Activated B cell treated with CpG ODN at 0.5 μM for 24 hours (primary cell): ENCODE measurements around the gene DDX41. TPM values are rescaled to one million over a fixed set of nuclear protein-coding genes. Genes with fewer than 3 reads are reported as not detected.

ENCODE experiments used
- ATAC-seq: fragments of 200-7000 bp; cut with Tn5 transposase; one replicate; pipeline ENCODE4 v1.10.0; 2021; ENCODE audit warnings: low read depth, mild to moderate bottlenecking, moderate library complexity
- CTCF ChIA-PET: fragments of 350-600 bp; sonication (Branson Sonifier 250); formaldehyde crosslinking; loops from one replicate; lab custom pipeline; 2021; ENCODE audit warnings: antibody characterized with exemption; lab: Charles Lee
- POLR2A ChIA-PET: fragments of 350-600 bp; sonication (Branson Sonifier 250); formaldehyde crosslinking; loops from one replicate; lab custom pipeline; 2021; ENCODE audit warnings: antibody characterized with exemption; lab: Charles Lee
- DNase-seq: peaks from one replicate; pipeline ENCODE4 v3.0.0; 2022
- H3K27ac Mint-ChIP-seq: one replicate; pipeline ENCODE4 v1.8.0; 2020; ENCODE audit warnings: mixed read lengths
- H3K27me3 Mint-ChIP-seq: one replicate; pipeline ENCODE4 v1.8.0; 2021; ENCODE audit warnings: mixed read lengths
- H3K36me3 Mint-ChIP-seq: one replicate; pipeline ENCODE4 v1.8.0; 2021; ENCODE audit warnings: low read depth, mixed read lengths
- H3K4me1 Mint-ChIP-seq: one replicate; pipeline ENCODE4 v1.8.0; 2021; ENCODE audit warnings: mixed read lengths
- H3K4me3 Mint-ChIP-seq: one replicate; pipeline ENCODE4 v1.8.0; 2020; ENCODE audit warnings: mild to moderate bottlenecking, mixed read lengths
- H3K9me3 Mint-ChIP-seq: one replicate; pipeline ENCODE4 v1.8.0; 2020; ENCODE audit warnings: mixed read lengths
- CTCF ChIP-seq: fragments of 200-600 bp; IDR thresholded peaks from one replicate; pipeline ENCODE4 v1.8.0; 2022; ENCODE audit warnings: antibody characterized with exemption, mild to moderate bottlenecking
- intact Hi-C: fragments of 100-400 bp; cut with micrococcal nuclease; formaldehyde crosslinking; loops from one replicate; pipeline ENCODE4 v1.15.1; 2024
- total RNA-seq: library from RNA; stranded (reverse); gene quantifications from 2 replicates; pipeline ENCODE4 v1.2.3, GENCODE V29; 2022

The DDX41 gene
- total RNA-seq, 1 donor from 2014 or later = 144 TPM

DNA sequence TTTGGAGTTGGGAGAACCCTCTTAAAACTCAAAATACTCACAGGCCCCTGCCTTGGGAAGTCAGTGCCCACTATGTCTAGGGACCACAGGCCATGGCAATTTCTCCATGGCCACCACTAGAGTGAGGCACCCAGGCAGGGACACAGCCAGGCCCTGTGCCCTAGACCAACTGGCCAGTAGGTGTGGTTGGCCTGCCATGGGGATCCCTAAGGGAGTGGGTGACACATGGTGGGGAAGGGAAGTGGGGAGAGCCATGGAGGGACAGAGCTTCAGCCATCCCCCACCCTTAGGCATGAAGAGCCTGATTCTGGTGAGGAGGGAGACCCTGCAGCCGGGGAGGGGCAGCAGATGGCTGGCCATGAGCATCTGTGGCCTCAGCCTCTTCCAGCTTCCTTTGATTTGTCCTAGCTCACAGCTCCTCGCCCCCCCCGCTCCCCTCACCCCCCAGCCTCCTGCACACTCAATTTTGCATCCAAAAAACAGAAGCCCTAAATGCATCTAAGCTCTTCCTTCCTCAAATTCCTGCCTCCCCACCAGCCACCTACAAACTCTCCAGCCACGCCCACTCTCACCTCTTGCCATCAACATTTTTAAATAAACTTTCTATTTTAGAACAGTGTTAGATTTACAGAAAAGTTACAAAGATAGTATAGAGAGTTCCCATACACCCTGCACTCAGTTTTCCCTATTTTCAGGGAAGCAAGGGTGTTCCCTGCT, 41.8 kb downstream of the DDX41 start:
- H3K27ac Mint-ChIP-seq = no peak overlapping the region
- H3K36me3 Mint-ChIP-seq = no peaks in the 10 kb centered on the region
- DNase-seq (no peak), ATAC-seq (no peak)
- CTCF ChIA-PET = no interaction called here
- H3K9me3 Mint-ChIP-seq = no peaks in the 10 kb centered on the region
- H3K4me3 Mint-ChIP-seq = peak overlapping the region; percentile 24
- peaks cover 4% of the 10 kb centered on the region for H3K27me3 Mint-ChIP-seq
- H3K4me1 Mint-ChIP-seq = peaks cover 34% of the 10 kb centered on the region
- no peak for TF ChIP-seq CTCF
- intact Hi-C loops = no loop called here
- POLR2A ChIA-PET = interaction anchor here (0.7 to 1.4 kb wide), 2 partner anchors 23 to 27 kb away, joined by 3 read pairs; partner anchors contain the start of gene PDLIM7

- Mint-ChIP-seq H3K27ac (peak overlapping the region; percentile 12), H3K27me3 (peaks cover 4% of the 10 kb centered on the region), H3K9me3 (no peaks in the 10 kb centered on the region), H3K4me3 (peak overlapping the region; percentile 78), H3K4me1 (peaks cover 24% of the 10 kb centered on the region), H3K36me3 (no peaks in the 10 kb centered on the region)
- ATAC-seq (no peak), DNase-seq (no peak)
- intact Hi-C loops = no loop called here
- no peak for TF ChIP-seq CTCF
- POLR2A ChIA-PET = interaction anchor here (1.4 kb wide), 1 partner anchor 23 kb away, joined by 3 read pairs; the partner anchor contains the start of gene PDLIM7
- CTCF ChIA-PET = interaction anchor here (1.3 kb wide), 1 partner anchor 83 kb away, joined by 3 read pairs; no protein-coding TSS in a partner anchor
Measured at GRCh38 chr5:177474002-177474476, 42.7 kb downstream of the DDX41 start.

GRCh38 chr5:177473443-177474001, 43.2 kb downstream of the DDX41 start, which contains the start of gene DBN1:
Gene DBN1 (minus strand): TSS chr5:177473634. CDS start chr5:177473521, 113 bp downstream.
- ATAC-seq = peak; percentile 64
- no peak for TF ChIP-seq CTCF
- ChIA-PET POLR2A (interaction anchor here (1.4 kb wide), 1 partner anchor 24 kb away, joined by 3 read pairs; the partner anchor contains the start of gene PDLIM7), CTCF (interaction anchor here (1.3 kb wide), 1 partner anchor 83 kb away, joined by 3 read pairs; no protein-coding TSS in a partner anchor)
- peak; percentile 33 for DNase-seq
- Mint-ChIP-seq H3K27ac (peak within 1 kb of the TSS; percentile 12), H3K27me3 (peaks cover 4% of the 10 kb centered on the region), H3K4me3 (peak within 1 kb of the TSS; percentile 78), H3K4me1 (peaks cover 19% of the 10 kb centered on the region), H3K9me3 (no peaks in the 10 kb centered on the region), H3K36me3 (no peaks in the 10 kb centered on the region)
- intact Hi-C loops = no loop called here

DNA sequence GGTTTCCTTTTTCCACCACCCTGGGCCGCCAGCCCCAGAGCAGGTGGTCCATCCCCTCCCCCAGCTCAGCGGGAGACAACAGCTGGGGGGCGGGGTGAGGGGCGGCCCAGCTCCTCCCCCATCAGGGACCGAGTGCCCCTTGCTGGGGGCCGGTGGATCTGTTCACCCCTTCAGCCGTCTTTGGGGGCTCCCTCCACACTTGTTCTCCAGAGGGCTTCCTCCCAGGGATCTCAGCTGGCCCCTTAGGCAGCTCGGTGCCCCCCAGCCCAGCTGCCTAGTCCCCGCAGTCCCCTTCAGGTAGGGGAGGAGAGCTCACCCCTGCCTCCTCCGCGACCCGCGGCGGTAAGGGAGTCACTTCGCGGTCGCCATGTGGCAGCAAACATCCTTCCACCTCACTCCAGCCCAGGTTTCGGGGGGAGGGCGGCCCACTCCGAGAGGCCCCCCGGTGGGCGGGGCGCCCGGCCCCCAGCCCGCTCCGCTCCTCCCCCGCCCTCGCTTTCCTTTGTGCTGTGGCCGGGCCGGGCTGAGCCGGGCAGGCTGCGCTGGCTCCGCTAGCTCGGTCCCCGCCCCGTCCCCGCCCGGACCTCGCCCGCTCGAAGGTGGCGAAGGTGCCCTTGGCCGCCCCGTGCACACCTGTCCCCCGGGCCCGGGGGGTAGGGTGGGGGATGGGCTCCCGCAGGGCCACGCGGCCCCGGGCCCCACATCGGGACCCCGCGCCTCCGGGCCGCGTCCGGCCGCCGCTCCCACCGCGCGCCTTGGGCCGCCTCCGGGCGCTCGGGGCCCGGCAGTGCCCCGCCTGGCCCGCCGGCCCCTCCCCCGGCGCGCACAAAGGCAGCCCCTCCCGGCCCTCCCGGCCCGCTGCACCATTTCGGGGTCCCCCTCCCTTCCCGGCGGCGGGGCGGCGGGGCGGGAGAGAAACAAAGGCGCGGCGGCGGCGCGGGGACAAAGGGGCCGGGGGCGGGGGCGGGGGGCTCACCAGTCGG, 44.0 kb downstream of the DDX41 start:
- ATAC-seq = peak; percentile 60
- peaks cover 4% of the 10 kb centered on the region for H3K27me3 Mint-ChIP-seq
- H3K36me3 Mint-ChIP-seq = no peaks in the 10 kb centered on the region
- peak; percentile 36 for DNase-seq
- H3K4me1 Mint-ChIP-seq = peaks cover 16% of the 10 kb centered on the region
- intact Hi-C loops = loop anchor here (1.0 kb wide), 1 partner anchor 16 kb away; no protein-coding TSS in a partner anchor
- no peak overlapping the region for H3K27ac Mint-ChIP-seq
- no peak for TF ChIP-seq CTCF
- peak overlapping the region; percentile 76 for H3K4me3 Mint-ChIP-seq
- CTCF ChIA-PET = interaction anchor here (0.8 to 1.3 kb wide), 4 partner anchors 18 to 83 kb away, joined by 3 to 5 read pairs (median 4); no protein-coding TSS in a partner anchor
- POLR2A ChIA-PET = interaction anchor here (0.9 to 1.6 kb wide), 2 partner anchors 29 to 37 kb away, joined by 3 read pairs; partner anchors contain the start of gene DOK3
- H3K9me3 Mint-ChIP-seq = no peaks in the 10 kb centered on the region
